Measurements from ENCODE around the gene PBX2. TPM values are rescaled to one million over a fixed set of nuclear protein-coding genes. Genes with fewer than 3 reads are reported as not detected.

PBX2 gene
- total and polyA plus RNA-seq, 2 experiments from 2014 or later = 7.2 to 111 TPM

GRCh38 chr6:32140420-32141046 lies 49.5 kb downstream of the PBX2 start:
- Mint-ChIP-seq H3K27ac (no peak overlapping the region), H3K27me3 (ENCODE audit: insufficient read depth, low read depth, poor library complexity) (peaks cover 3% of the 10 kb centered on the region), H3K36me3 (ENCODE audit: low read depth) (no peaks in the 10 kb centered on the region), H3K9me3 (no peaks in the 10 kb centered on the region), H3K4me3 (no peak overlapping the region), H3K4me1 (no peaks in the 10 kb centered on the region; the same call in 2 of the 3 replicates)
- Histone ChIP-seq H4K20me1 (replicated peaks; ENCODE audit: insufficient read depth) (no peaks in the 10 kb centered on the region), H3F3A (replicated peaks; ENCODE audit: low read depth) (no peaks in the 10 kb centered on the region), H3K79me2 (replicated peaks; ENCODE audit: insufficient read depth) (no peaks in the 10 kb centered on the region), H3K4me2 (no peak overlapping the region), H3K9me2 (ENCODE audit: insufficient read depth) (no peaks in the 10 kb centered on the region), H3K4me3 (no peak overlapping the region), H3K36me3 (ENCODE audit: insufficient read depth) (no peaks in the 10 kb centered on the region), H3K27me3 (ENCODE audit: insufficient read depth) (no peaks in the 10 kb centered on the region), H3K27ac (ENCODE audit: low read depth) (no peak overlapping the region), H2AFZ (no peak overlapping the region), H3K4me1 (ENCODE audit: insufficient read depth) (no peaks in the 10 kb centered on the region)
- no peak for TF ChIP-seq EZH2 (IDR thresholded peaks at IDR 0.05; ENCODE audit: low read depth, unreplicated experiment)
- ATAC-seq (no peak), DNase-seq (ENCODE audit: low spot score) (no peak)

DNA sequence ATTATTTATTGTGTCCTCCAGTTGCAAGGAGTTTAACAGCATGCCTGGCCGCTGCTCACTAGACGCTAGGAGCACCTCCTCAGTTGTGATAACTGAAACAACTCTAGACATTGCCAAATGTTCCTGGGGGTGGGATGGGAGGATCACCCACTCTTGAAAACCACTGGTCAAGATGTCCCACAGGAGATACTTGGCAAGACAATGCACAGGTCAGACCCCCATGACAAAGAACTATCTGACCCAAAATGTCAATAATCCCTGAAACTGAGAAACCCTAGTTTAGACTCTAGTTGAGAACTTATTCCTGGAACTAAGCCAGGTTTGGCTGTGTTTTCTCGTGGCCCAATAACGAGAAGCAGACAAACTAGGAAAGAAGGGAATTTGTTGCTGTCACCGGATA lies 50.4 kb downstream of the PBX2 start:
- H3K27ac Mint-ChIP-seq = no peak overlapping the region
- H3K27me3 ChIP-seq (ENCODE audit: insufficient read depth) = no peaks in the 10 kb centered on the region
- TF ChIP-seq ZNF331 (CRISPR knock-in tag; IDR thresholded peaks at IDR 0.05; ENCODE audit: low read depth) (no peak), ZNF114 (CRISPR knock-in tag; IDR thresholded peaks at IDR 0.05) (no peak), POLR2AphosphoS5 (IDR thresholded peaks at IDR 0.05; ENCODE audit: low read depth) (no peak), EZH2phosphoT487 (IDR thresholded peaks at IDR 0.05; ENCODE audit: unreplicated experiment) (no peak), JUNB (IDR thresholded peaks at IDR 0.05; ENCODE audit: unreplicated experiment) (no peak), STAT1 (IDR thresholded peaks at IDR 0.05; ENCODE audit: unreplicated experiment) (no peak)
- no peaks in the 10 kb centered on the region for H3F3A ChIP-seq (replicated peaks; ENCODE audit: low read depth)
- H3K36me3 Mint-ChIP-seq (ENCODE audit: low read depth) = no peaks in the 10 kb centered on the region
- no peak overlapping the region for H3K27ac ChIP-seq (ENCODE audit: low read depth)
- H4K20me1 ChIP-seq (replicated peaks; ENCODE audit: insufficient read depth) = no peaks in the 10 kb centered on the region
- H3K9me3 Mint-ChIP-seq = no peaks in the 10 kb centered on the region
- no peak for ATAC-seq
- H3K27me3 Mint-ChIP-seq (ENCODE audit: insufficient read depth, low read depth, poor library complexity) = peaks cover 3% of the 10 kb centered on the region
- no peaks in the 10 kb centered on the region for H3K4me1 Mint-ChIP-seq
- no peaks in the 10 kb centered on the region for H3K4me1 ChIP-seq (ENCODE audit: insufficient read depth)
- no peak overlapping the region for H3K4me2 ChIP-seq
- DNase-seq (ENCODE audit: low spot score) = no peak
- H3K36me3 ChIP-seq (ENCODE audit: insufficient read depth) = no peaks in the 10 kb centered on the region
- H2AFZ ChIP-seq = no peak overlapping the region
- H3K79me2 ChIP-seq (replicated peaks; ENCODE audit: insufficient read depth) = no peaks in the 10 kb centered on the region
- H3K9me2 ChIP-seq (ENCODE audit: insufficient read depth) = no peaks in the 10 kb centered on the region
- H3K4me3 ChIP-seq = no peak overlapping the region
- H3K4me3 Mint-ChIP-seq = no peak overlapping the region

- H3K4me3 ChIP-seq = no peak overlapping the region
- Mint-ChIP-seq H3K4me1 (no peaks in the 10 kb centered on the region), H3K27me3 (ENCODE audit: insufficient read depth, low read depth, poor library complexity) (peaks cover 3% of the 10 kb centered on the region), H3K36me3 (ENCODE audit: low read depth) (no peaks in the 10 kb centered on the region), H3K4me3 (no peak overlapping the region), H3K27ac (no peak overlapping the region), H3K9me3 (no peaks in the 10 kb centered on the region)
- H2AFZ ChIP-seq = no peak overlapping the region
- no peaks in the 10 kb centered on the region for H3F3A ChIP-seq (replicated peaks; ENCODE audit: low read depth)
- H4K20me1 ChIP-seq (replicated peaks; ENCODE audit: insufficient read depth) = no peaks in the 10 kb centered on the region
- no peaks in the 10 kb centered on the region for H3K4me1 ChIP-seq (ENCODE audit: insufficient read depth)
- no peaks in the 10 kb centered on the region for H3K9me2 ChIP-seq (ENCODE audit: insufficient read depth)
- H3K27me3 ChIP-seq (ENCODE audit: insufficient read depth) = no peaks in the 10 kb centered on the region
- ATAC-seq (no peak), DNase-seq (ENCODE audit: low spot score) (no peak)
- H3K36me3 ChIP-seq (ENCODE audit: insufficient read depth) = no peaks in the 10 kb centered on the region
- H3K4me2 ChIP-seq = no peak overlapping the region
- H3K79me2 ChIP-seq (replicated peaks; ENCODE audit: insufficient read depth) = no peaks in the 10 kb centered on the region
- TF ChIP-seq JUNB (IDR thresholded peaks at IDR 0.05; ENCODE audit: unreplicated experiment) = no peak
- no peak overlapping the region for H3K27ac ChIP-seq (ENCODE audit: low read depth)
Measured at GRCh38 chr6:32137454-32137853, 52.5 kb downstream of the PBX2 start.

Small RNAs within 50 kb of the gene (microRNA-seq; reads per million reads assigned to microRNA genes)
- gene MIR6721 = 2.0 reads per million
- gene MIR6833 = not detected

Small RNAs within 50 kb of the gene (small RNA-seq; reads per million reads assigned to genes)
- gene AL662884.1 (ENCODE audit: low replicate concordance) (not detected), gene MIR6833 (ENCODE audit: low replicate concordance) (not detected)

Other genes with a start within 250 kb of the PBX2 start
- gene CFB, start 244.1 kb downstream of the PBX2 start, total RNA-seq (2014; rRNA removed; shearing (Covaris generic)) = not detected in 2 replicates
- 0.86 TPM in 1 of 2 replicates, not detected in the other for gene CFB, start 244.1 kb downstream of the PBX2 start, polyA plus RNA-seq (2016; fragmentation: Nextera tagmentation; extraction: Ambion mirVana)
- gene NELFE, start 231.2 kb downstream of the PBX2 start, total RNA-seq (2014; rRNA removed; shearing (Covaris generic)) = 64.0 and 69.0 TPM in 2 replicates
- 86.0 and 93.4 TPM in 2 replicates for gene NELFE, start 231.2 kb downstream of the PBX2 start, polyA plus RNA-seq (2016; fragmentation: Nextera tagmentation; extraction: Ambion mirVana)
- 47.2 and 50.2 TPM in 2 replicates for gene SKIC2, start 231.0 kb downstream of the PBX2 start, total RNA-seq (2014; rRNA removed; shearing (Covaris generic))
- 21.6 and 24.5 TPM in 2 replicates for gene SKIC2, start 231.0 kb downstream of the PBX2 start, polyA plus RNA-seq (2016; fragmentation: Nextera tagmentation; extraction: Ambion mirVana)
- gene DXO, start 218.1 kb downstream of the PBX2 start, total RNA-seq (2014; rRNA removed; shearing (Covaris generic)) = 12.1 and 19.7 TPM in 2 replicates
- 15.6 and 16.2 TPM in 2 replicates for gene DXO, start 218.1 kb downstream of the PBX2 start, polyA plus RNA-seq (2016; fragmentation: Nextera tagmentation; extraction: Ambion mirVana)
- gene C4A, start 208.1 kb downstream of the PBX2 start, total RNA-seq (2014; rRNA removed; shearing (Covaris generic)) = 0.97 and 2.4 TPM in 2 replicates
- gene C4A, start 208.1 kb downstream of the PBX2 start, polyA plus RNA-seq (2016; fragmentation: Nextera tagmentation; extraction: Ambion mirVana) = 0.48 TPM in 1 of 2 replicates, not detected in the other
- 0.39 TPM in 1 of 2 replicates, not detected in the other for gene C4B, start 175.4 kb downstream of the PBX2 start, total RNA-seq (2014; rRNA removed; shearing (Covaris generic))
- gene C4B, start 175.4 kb downstream of the PBX2 start, polyA plus RNA-seq (2016; fragmentation: Nextera tagmentation; extraction: Ambion mirVana) = 0.19 and 0.57 TPM in 2 replicates
- gene CYP21A2, start 151.8 kb downstream of the PBX2 start, total RNA-seq (2014; rRNA removed; shearing (Covaris generic)) = not detected in 2 replicates
- gene CYP21A2, start 151.8 kb downstream of the PBX2 start, polyA plus RNA-seq (2016; fragmentation: Nextera tagmentation; extraction: Ambion mirVana) = 0.10 TPM in 1 of 2 replicates, not detected in the other
- gene TNXB, start 80.9 kb downstream of the PBX2 start, total RNA-seq (2014; rRNA removed; shearing (Covaris generic)) = 3.4 and 6.0 TPM in 2 replicates
- gene TNXB, start 80.9 kb downstream of the PBX2 start, polyA plus RNA-seq (2016; fragmentation: Nextera tagmentation; extraction: Ambion mirVana) = 1.1 and 2.0 TPM in 2 replicates
- 21.7 and 24.9 TPM in 2 replicates for gene ATF6B, start 62.0 kb downstream of the PBX2 start, total RNA-seq (2014; rRNA removed; shearing (Covaris generic))
- gene ATF6B, start 62.0 kb downstream of the PBX2 start, polyA plus RNA-seq (2016; fragmentation: Nextera tagmentation; extraction: Ambion mirVana) = 25.9 and 26.1 TPM in 2 replicates
- gene FKBPL, start 59.9 kb downstream of the PBX2 start, total RNA-seq (2014; rRNA removed; shearing (Covaris generic)) = 6.4 and 7.5 TPM in 2 replicates
- 7.6 and 9.6 TPM in 2 replicates for gene FKBPL, start 59.9 kb downstream of the PBX2 start, polyA plus RNA-seq (2016; fragmentation: Nextera tagmentation; extraction: Ambion mirVana)
- gene PRRT1, start 38.3 kb downstream of the PBX2 start, total RNA-seq (2014; rRNA removed; shearing (Covaris generic)) = 1.2 TPM in 1 of 2 replicates, not detected in the other
- gene PRRT1, start 38.3 kb downstream of the PBX2 start, polyA plus RNA-seq (2016; fragmentation: Nextera tagmentation; extraction: Ambion mirVana) = 1.7 and 2.7 TPM in 2 replicates
- 12.5 and 20.6 TPM in 2 replicates for gene PPT2, start 36.1 kb downstream of the PBX2 start, total RNA-seq (2014; rRNA removed; shearing (Covaris generic))
- gene PPT2, start 36.1 kb downstream of the PBX2 start, polyA plus RNA-seq (2016; fragmentation: Nextera tagmentation; extraction: Ambion mirVana) = 8.9 and 10.1 TPM in 2 replicates
- 4.7 and 6.1 TPM in 2 replicates for gene EGFL8, start 25.6 kb downstream of the PBX2 start, total RNA-seq (2014; rRNA removed; shearing (Covaris generic))
- 5.4 and 7.4 TPM in 2 replicates for gene EGFL8, start 25.6 kb downstream of the PBX2 start, polyA plus RNA-seq (2016; fragmentation: Nextera tagmentation; extraction: Ambion mirVana)
- 58.8 and 82.1 TPM in 2 replicates for gene AGPAT1, start 14.1 kb downstream of the PBX2 start, total RNA-seq (2014; rRNA removed; shearing (Covaris generic))
- gene AGPAT1, start 14.1 kb downstream of the PBX2 start, polyA plus RNA-seq (2016; fragmentation: Nextera tagmentation; extraction: Ambion mirVana) = 39.5 and 39.8 TPM in 2 replicates
- gene RNF5, start 11.8 kb downstream of the PBX2 start, total RNA-seq (2014; rRNA removed; shearing (Covaris generic)) = 119 and 127 TPM in 2 replicates
- gene RNF5, start 11.8 kb downstream of the PBX2 start, polyA plus RNA-seq (2016; fragmentation: Nextera tagmentation; extraction: Ambion mirVana) = 164 and 173 TPM in 2 replicates
- gene AGER, start 5.9 kb downstream of the PBX2 start, total RNA-seq (2014; rRNA removed; shearing (Covaris generic)) = 2.0 and 2.3 TPM in 2 replicates
- gene AGER, start 5.9 kb downstream of the PBX2 start, polyA plus RNA-seq (2016; fragmentation: Nextera tagmentation; extraction: Ambion mirVana) = 3.4 and 5.0 TPM in 2 replicates
- gene GPSM3, start 2.4 kb upstream of the PBX2 start, total RNA-seq (2014; rRNA removed; shearing (Covaris generic)) = 4.7 and 7.8 TPM in 2 replicates
- 5.5 and 5.9 TPM in 2 replicates for gene GPSM3, start 2.4 kb upstream of the PBX2 start, polyA plus RNA-seq (2016; fragmentation: Nextera tagmentation; extraction: Ambion mirVana)
- gene NOTCH4, start 33.9 kb upstream of the PBX2 start, total RNA-seq (2014; rRNA removed; shearing (Covaris generic)) = 2.8 and 3.5 TPM in 2 replicates
- 2.6 and 2.7 TPM in 2 replicates for gene NOTCH4, start 33.9 kb upstream of the PBX2 start, polyA plus RNA-seq (2016; fragmentation: Nextera tagmentation; extraction: Ambion mirVana)
- not detected in 2 replicates for gene TSBP1, start 181.7 kb upstream of the PBX2 start, total RNA-seq (2014; rRNA removed; shearing (Covaris generic))
- gene TSBP1, start 181.7 kb upstream of the PBX2 start, polyA plus RNA-seq (2016; fragmentation: Nextera tagmentation; extraction: Ambion mirVana) = 0.15 TPM in 1 of 2 replicates, not detected in the other
- gene BTNL2, start 217.0 kb upstream of the PBX2 start, total RNA-seq (2014; rRNA removed; shearing (Covaris generic)) = not detected in 2 replicates
- gene BTNL2, start 217.0 kb upstream of the PBX2 start, polyA plus RNA-seq (2016; fragmentation: Nextera tagmentation; extraction: Ambion mirVana) = not detected in 2 replicates
- 4.4 and 6.9 TPM in 2 replicates for gene HLA-DRA, start 249.7 kb upstream of the PBX2 start, total RNA-seq (2014; rRNA removed; shearing (Covaris generic))
- gene HLA-DRA, start 249.7 kb upstream of the PBX2 start, polyA plus RNA-seq (2016; fragmentation: Nextera tagmentation; extraction: Ambion mirVana) = 7.7 and 10.5 TPM in 2 replicates